Skin epidermis (tissue), 12 donors: ENCODE data around the gene HES1.
"Not testable (repeated sequence)": the region's sequence is repeated elsewhere in the genome, so short reads cannot be mapped to it uniquely, and the experiment has no call there.

Experiments
- H3K27ac ChIP-seq, 21 experiments: fragments of 200-600 bp; sonication (generic) in 11 of 21; one replicate each; pipeline ENCODE4 v1.5.0; 2020; ENCODE audit warnings: mild to moderate bottlenecking in 3 of 21, inconsistent platforms in 2 of 21, moderate library complexity in 2 of 21
- H3K4me3 ChIP-seq, 7 experiments: fragments of 200-600 bp; sonication (generic) in 2 of 7; one replicate each; pipeline ENCODE4 v1.5.0; 2020; ENCODE audit warnings: inconsistent platforms in 2 of 7, mild to moderate bottlenecking in 2 of 7, moderate library complexity in 1 of 7

The HES1 gene

GRCh38 chr3:194135806-194136518 is at the start of gene HES1:
Gene HES1 (plus strand): TSS chr3:194136148. CDS start chr3:194136381, 233 bp downstream.
- H3K4me3 ChIP-seq, result peak within 1 kb of the TSS; percentile 49 to 67 (median 60)
- H3K27ac ChIP-seq, result peak within 1 kb of the TSS; percentile 41 to 94 (median 86)

GRCh38 chr3:194086388-194087075 is 49.4 kb upstream of the HES1 start:
- Histone ChIP-seq H3K4me3 (no peak overlapping the region), H3K27ac (no peak overlapping the region)

GRCh38 chr3:194087280-194087679 is 48.7 kb upstream of the HES1 start:
- no peak overlapping the region for H3K27ac ChIP-seq

GRCh38 chr3:194087995-194088855 is 47.7 kb upstream of the HES1 start:
- Histone ChIP-seq H3K4me3 (no peak overlapping the region), H3K27ac (peak overlapping the region in 9 of 21 experiments; percentile 21 to 77 (median 46))

More at GRCh38 chr3:194087280-194087679, 48.7 kb upstream of the HES1 start:
- H3K4me3 ChIP-seq, result no peak overlapping the region

- H3K27ac ChIP-seq, result peak overlapping the region in 18 of 21 experiments; percentile 10 to 78 (median 48)
- H3K4me3 ChIP-seq, result no peak overlapping the region
Measured at GRCh38 chr3:194089357-194090177, 46.4 kb upstream of the HES1 start.

GRCh38 chr3:194090178-194090555 is 45.8 kb upstream of the HES1 start:
- H3K4me3 ChIP-seq, result not testable (repeated sequence)
- H3K27ac ChIP-seq, result peak overlapping the region in 9 of 21 experiments; percentile 11 to 74 (median 42)

- peak overlapping the region in 1 of 21 experiments; percentile 30 for H3K27ac ChIP-seq
- no peak overlapping the region for H3K4me3 ChIP-seq
Measured at GRCh38 chr3:194090716-194091115, 45.2 kb upstream of the HES1 start.

GRCh38 chr3:194091141-194091540 is 44.8 kb upstream of the HES1 start:
- Histone ChIP-seq H3K27ac (peak overlapping the region in 1 of 21 experiments; percentile 30), H3K4me3 (no peak overlapping the region)

- H3K4me3 ChIP-seq, H3K27ac ChIP-seq: not testable (repeated sequence)
Measured at GRCh38 chr3:194091897-194092296, 44.1 kb upstream of the HES1 start.

GRCh38 chr3:194092881-194093301 is 43.1 kb upstream of the HES1 start:
- Histone ChIP-seq H3K4me3 (no peak overlapping the region), H3K27ac (no peak overlapping the region)

- H3K4me3 ChIP-seq, result no peak overlapping the region
- H3K27ac ChIP-seq, result no peak overlapping the region
Measured at GRCh38 chr3:194093842-194094241, 42.1 kb upstream of the HES1 start.

- Histone ChIP-seq H3K27ac (no peak overlapping the region), H3K4me3 (no peak overlapping the region)
Measured at GRCh38 chr3:194095464-194095863, 40.5 kb upstream of the HES1 start.

GRCh38 chr3:194095902-194096301 is 40.0 kb upstream of the HES1 start:
- Histone ChIP-seq H3K4me3 (no peak overlapping the region), H3K27ac (no peak overlapping the region)

GRCh38 chr3:194097141-194097882 is 38.6 kb upstream of the HES1 start:
- no peak overlapping the region for H3K4me3 ChIP-seq
- H3K27ac ChIP-seq, result no peak overlapping the region

GRCh38 chr3:194098081-194098842 is 37.7 kb upstream of the HES1 start:
- Histone ChIP-seq H3K4me3 (no peak overlapping the region), H3K27ac (peak overlapping the region in 3 of 21 experiments; percentile 15 to 49 (median 38))

GRCh38 chr3:194098843-194099183 is 37.1 kb upstream of the HES1 start:
- Histone ChIP-seq H3K4me3 (no peak overlapping the region), H3K27ac (no peak overlapping the region)

- Histone ChIP-seq H3K4me3 (no peak overlapping the region), H3K27ac (no peak overlapping the region)
Measured at GRCh38 chr3:194099215-194099614, 36.7 kb upstream of the HES1 start.

- Histone ChIP-seq H3K4me3 (no peak overlapping the region), H3K27ac (no peak overlapping the region)
Measured at GRCh38 chr3:194100856-194101390, 35.0 kb upstream of the HES1 start.
